HepG2 (cell line): Measurements from ENCODE around the gene TATDN2. TPM values are rescaled to one million over a fixed set of nuclear protein-coding genes. Genes with fewer than 3 reads are reported as not detected.

Experiments
- CC2D1A ChIP-seq: sonication (generic); formaldehyde crosslinking; IDR thresholded peaks from 2 replicates; pipeline ENCODE4 v1.8.1; 2023; ENCODE audit warnings: mild to moderate bottlenecking, missing genetic modification reagents
- GPN1 ChIP-seq: sonication (generic); formaldehyde crosslinking; IDR thresholded peaks from 2 replicates; pipeline ENCODE4 v1.5.1; 2020; ENCODE audit warnings: missing genetic modification reagents, borderline replicate concordance
- GTF3A ChIP-seq: sonication (generic); formaldehyde crosslinking; conservative IDR thresholded peaks from 2 replicates; pipeline ENCODE4 v1.4.0; 2020; ENCODE audit warnings: mild to moderate bottlenecking, missing genetic modification reagents
- HOXA5 ChIP-seq: sonication (generic); formaldehyde crosslinking; IDR thresholded peaks from 2 replicates; pipeline ENCODE4 v1.4.0; 2020; ENCODE audit warnings: missing genetic modification reagents
- KDM1A ChIP-seq: IDR thresholded peaks from 2 replicates; pipeline ENCODE4 v1.6.1; 2016; ENCODE audit warnings: missing compliant biosample characterization
- KLF11 ChIP-seq: IDR thresholded peaks from 2 replicates; pipeline ENCODE4 v1.6.1; 2016; ENCODE audit warnings: missing compliant biosample characterization
- NFIC ChIP-seq: IDR thresholded peaks from 2 replicates; pipeline ENCODE4 v1.6.1; 2012; ENCODE audit warnings: mild to moderate bottlenecking, low read length, inconsistent platforms
- PBX2 ChIP-seq: IDR thresholded peaks from 2 replicates; pipeline ENCODE4 v1.6.1; 2016; ENCODE audit warnings: control low read depth
- SNRNP70 ChIP-seq: fragments of 200-400 bp; formaldehyde crosslinking; IDR thresholded peaks from 2 replicates; pipeline ENCODE4 v1.6.1; 2017; ENCODE audit warnings: mild to moderate bottlenecking, low read depth, low read length, moderate library complexity
- TCF7L2 ChIP-seq: IDR thresholded peaks from 2 replicates; pipeline ENCODE4 v1.6.1; 2011; ENCODE audit warnings: mild to moderate bottlenecking, low read depth, low read length, moderate library complexity
- TEAD2 ChIP-seq: sonication (generic); formaldehyde crosslinking; IDR thresholded peaks from 2 replicates; pipeline ENCODE4 v1.9.0; 2021; ENCODE audit warnings: missing genetic modification reagents
- ZBTB38 ChIP-seq: sonication (generic); formaldehyde crosslinking; IDR thresholded peaks from 2 replicates; pipeline ENCODE4 v1.5.1; 2020; ENCODE audit warnings: mild to moderate bottlenecking, missing genetic modification reagents
- ZBTB42 ChIP-seq: sonication (generic); formaldehyde crosslinking; IDR thresholded peaks from 2 replicates; pipeline ENCODE4 v1.5.0; 2020; ENCODE audit warnings: mild to moderate bottlenecking, missing genetic modification reagents
- ZC3H13 ChIP-seq: sonication (generic); formaldehyde crosslinking; IDR thresholded peaks from 2 replicates; pipeline ENCODE4 v1.8.1; 2023; ENCODE audit warnings: mild to moderate bottlenecking, missing genetic modification reagents, moderate library complexity
- ZIK1 ChIP-seq: sonication (generic); formaldehyde crosslinking; IDR thresholded peaks from 2 replicates; pipeline ENCODE4 v1.5.0; 2020; ENCODE audit warnings: mild to moderate bottlenecking, low read depth, missing genetic modification reagents, borderline replicate concordance
- ZNF138 ChIP-seq: sonication (generic); formaldehyde crosslinking; IDR thresholded peaks from 2 replicates; pipeline ENCODE4 v1.5.0; 2020; ENCODE audit warnings: mild to moderate bottlenecking, low read depth, missing genetic modification reagents
- ZNF180 ChIP-seq: sonication (generic); formaldehyde crosslinking; IDR thresholded peaks from 2 replicates; pipeline ENCODE4 v1.4.0; 2020; ENCODE audit warnings: low read depth, missing genetic modification reagents, borderline replicate concordance
- ZNF234 ChIP-seq: sonication (generic); formaldehyde crosslinking; conservative IDR thresholded peaks from 2 replicates; pipeline ENCODE4 v1.5.1; 2020; ENCODE audit warnings: mild to moderate bottlenecking, missing genetic modification reagents
- ZNF274 ChIP-seq: sonication (generic); formaldehyde crosslinking; IDR thresholded peaks from 2 replicates; pipeline ENCODE4 v1.5.1; 2020; ENCODE audit warnings: mild to moderate bottlenecking, missing genetic modification reagents
- ZNF629 ChIP-seq: sonication (generic); formaldehyde crosslinking; conservative IDR thresholded peaks from 2 replicates; pipeline ENCODE4 v1.5.0; 2020; ENCODE audit warnings: missing genetic modification reagents
- ZNF672 ChIP-seq: sonication (generic); formaldehyde crosslinking; IDR thresholded peaks from 2 replicates; pipeline ENCODE4 v1.8.1; 2022; ENCODE audit warnings: missing genetic modification reagents
- ZNF7 ChIP-seq: IDR thresholded peaks from 2 replicates; pipeline ENCODE4 v1.6.1; 2016; ENCODE audit warnings: missing biosample characterization, missing genetic modification reagents
- ZNF710 ChIP-seq: sonication (generic); formaldehyde crosslinking; IDR thresholded peaks from 2 replicates; pipeline ENCODE4 v1.5.0; 2020; ENCODE audit warnings: mild to moderate bottlenecking, missing genetic modification reagents, borderline replicate concordance
- ZSCAN20 ChIP-seq: sonication (generic); formaldehyde crosslinking; IDR thresholded peaks from 2 replicates; pipeline ENCODE4 v1.4.0; 2020; ENCODE audit warnings: missing genetic modification reagents, mild to moderate bottlenecking, borderline replicate concordance
- ZSCAN21 ChIP-seq: sonication (generic); formaldehyde crosslinking; IDR thresholded peaks from 2 replicates; pipeline ENCODE4 v1.8.0; 2022; ENCODE audit warnings: mild to moderate bottlenecking, missing genetic modification reagents, moderate library complexity, borderline replicate concordance
- polyA plus RNA-seq, 8 experiments: library from polyadenylated mRNA; depleted of rRNA in 3 of 8; stranded (reverse) in 7 of 8; unstranded in 1 of 8; fragments of >200 nt; fragmentation: Illumina TruSeq in 4 of 8; extraction: Trizol in 4 of 8; gene quantifications; 2 replicates each; pipeline versions ENCODE4 v1.2.1 to v1.2.3, GENCODE V29; 2011 to 2016; ENCODE audit warnings: low read depth in 4 of 8, missing spikeins in 1 of 8, mixed read lengths in 1 of 8; ENCODE audit not compliant: insufficient read depth in 1 of 8
- total RNA-seq, 5 experiments: library from RNA; depleted of rRNA; stranded (reverse); fragments of >200 nt; fragmentation: Illumina TruSeq; extraction: Trizol; gene quantifications; 2 replicates each; pipeline ENCODE4 v1.2.3, GENCODE V29; 2016; ENCODE audit warnings: low read depth in 1 of 5
- TF ChIP-seq, protein P1 (sequence below): sonication (generic); formaldehyde crosslinking; IDR thresholded peaks from 2 replicates; pipeline ENCODE4 v1.5.0; 2020; ENCODE audit warnings: mild to moderate bottlenecking, missing genetic modification reagents

The TATDN2 gene
- total and polyA plus RNA-seq, 2 of the 13 experiments (the other 11 are each of a cell fraction or from before 2014, with no cell fraction given): 12.1 to 21.9 TPM

DNA sequence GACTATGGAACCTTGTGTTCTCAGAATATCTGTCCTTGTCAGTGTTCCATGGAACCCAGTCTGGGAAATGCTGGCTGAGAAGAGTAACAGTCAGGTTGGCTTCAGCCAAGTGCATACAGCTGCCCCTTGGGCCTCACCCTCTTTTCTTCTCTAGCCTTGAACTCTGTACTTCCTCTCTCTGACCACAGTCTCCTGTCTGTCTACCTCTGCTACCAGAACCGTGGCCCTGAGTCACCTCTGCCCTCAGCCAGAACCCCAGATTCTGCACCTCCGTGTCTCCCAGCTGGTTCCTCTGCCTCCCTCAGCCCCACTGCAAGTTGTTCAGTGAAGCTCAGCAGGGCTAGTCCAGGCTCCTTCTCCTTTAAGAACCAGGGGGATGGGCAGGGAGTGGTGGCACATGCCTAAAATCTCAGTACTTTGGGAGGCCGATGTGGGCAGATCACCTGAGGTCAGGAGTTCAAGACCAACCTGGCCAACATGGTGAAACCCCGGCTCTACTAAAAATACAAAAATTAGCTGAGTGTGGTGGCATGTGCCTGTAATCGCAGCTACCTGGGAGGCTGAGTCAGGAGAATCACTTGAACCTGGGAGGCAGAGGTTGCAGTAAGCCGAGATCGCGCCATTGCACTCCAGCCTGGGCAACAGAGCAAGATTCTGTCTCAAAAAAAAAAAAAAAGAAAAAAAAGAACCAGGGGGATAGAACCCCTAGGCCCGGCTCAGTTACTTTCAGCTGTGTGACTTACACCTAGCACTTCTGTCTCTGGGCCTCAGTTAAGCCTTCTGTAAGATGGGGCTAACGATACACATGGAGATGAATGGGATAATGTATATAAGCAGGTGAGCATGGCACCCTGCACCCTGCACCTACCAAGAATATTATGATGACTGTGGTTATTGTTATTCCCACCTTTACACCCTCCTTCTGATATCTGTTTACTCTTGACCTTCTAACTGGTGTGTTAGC, 24.3 kb upstream of the TATDN2 start (continued):
- TF ChIP-seq ZIK1: no peak
- TF ChIP-seq ZC3H13: no peak
- TF ChIP-seq ZNF710 (CRISPR knock-in tag): peak; percentile 92
- TF ChIP-seq ZNF629: peak; percentile 54; the same call in 1 of the 2 replicates
- no peak for TF ChIP-seq ZNF274 (CRISPR knock-in tag)
- TF ChIP-seq KDM1A (CRISPR knock-in tag): no peak
- no peak for TF ChIP-seq ZSCAN20 (CRISPR knock-in tag)
- TF ChIP-seq ZNF7 (CRISPR knock-in tag): no peak
- TF ChIP-seq ZBTB42 (CRISPR knock-in tag): no peak
- TF ChIP-seq PBX2 (CRISPR knock-in tag): no peak
- TF ChIP-seq ZNF180: no peak
- no peak for TF ChIP-seq ZNF672
- no peak for TF ChIP-seq KLF11 (CRISPR knock-in tag)
- no peak for TF ChIP-seq HOXA5 (CRISPR knock-in tag)
- no peak for TF ChIP-seq TCF7L2
- no peak for TF ChIP-seq GPN1 (CRISPR knock-in tag)
- TF ChIP-seq ZNF138 (CRISPR knock-in tag): no peak
- TF ChIP-seq NFIC: 0 out of 2 replicates have a peak, but pooled peaks have one; percentile 34
- TF ChIP-seq, protein P1, sequence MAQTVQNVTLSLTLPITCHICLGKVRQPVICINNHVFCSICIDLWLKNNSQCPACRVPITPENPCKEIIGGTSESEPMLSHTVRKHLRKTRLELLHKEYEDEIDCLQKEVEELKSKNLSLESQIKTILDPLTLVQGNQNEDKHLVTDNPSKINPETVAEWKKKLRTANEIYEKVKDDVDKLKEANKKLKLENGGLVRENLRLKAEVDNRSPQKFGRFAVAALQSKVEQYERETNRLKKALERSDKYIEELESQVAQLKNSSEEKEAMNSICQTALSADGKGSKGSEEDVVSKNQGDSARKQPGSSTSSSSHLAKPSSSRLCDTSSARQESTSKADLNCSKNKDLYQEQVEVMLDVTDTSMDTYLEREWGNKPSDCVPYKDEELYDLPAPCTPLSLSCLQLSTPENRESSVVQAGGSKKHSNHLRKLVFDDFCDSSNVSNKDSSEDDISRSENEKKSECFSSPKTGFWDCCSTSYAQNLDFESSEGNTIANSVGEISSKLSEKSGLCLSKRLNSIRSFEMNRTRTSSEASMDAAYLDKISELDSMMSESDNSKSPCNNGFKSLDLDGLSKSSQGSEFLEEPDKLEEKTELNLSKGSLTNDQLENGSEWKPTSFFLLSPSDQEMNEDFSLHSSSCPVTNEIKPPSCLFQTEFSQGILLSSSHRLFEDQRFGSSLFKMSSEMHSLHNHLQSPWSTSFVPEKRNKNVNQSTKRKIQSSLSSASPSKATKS (CRISPR knock-in tag): no peak
- no peak for TF ChIP-seq TEAD2 (CRISPR knock-in tag)
- no peak for TF ChIP-seq ZNF234 (CRISPR knock-in tag)
- no peak for TF ChIP-seq SNRNP70
- TF ChIP-seq ZSCAN21 (CRISPR knock-in tag): no peak
- no peak for TF ChIP-seq GTF3A
- TF ChIP-seq ZBTB38 (CRISPR knock-in tag): 0 out of 2 replicates have a peak, but pooled peaks have one; percentile 14
- TF ChIP-seq CC2D1A (CRISPR knock-in tag): no peak
